CD4-positive, alpha-beta memory T cell (primary cell): ENCODE results near the gene ZNF3. TPM values are rescaled to one million over a fixed set of nuclear protein-coding genes. Genes with fewer than 3 reads are reported as not detected.
"Not testable (repeated sequence)": the region's sequence is repeated elsewhere in the genome, so short reads cannot be mapped to it uniquely, and the experiment has no call there.

ENCODE experiments used
- CTCF ChIA-PET: fragments of 350-600 bp; sonication (Branson Sonifier 250); formaldehyde crosslinking; loops from one replicate; lab custom pipeline; 2021; ENCODE audit warnings: inconsistent platforms; ENCODE audit not compliant: partially characterized antibody; lab: Charles Lee
- POLR2A ChIA-PET: fragments of 350-600 bp; sonication (Branson Sonifier 250); formaldehyde crosslinking; loops from one replicate; lab custom pipeline; 2021; ENCODE audit not compliant: partially characterized antibody; lab: Charles Lee
- DNase-seq, 5 donors: peaks; one replicate each; pipeline versions ENCODE4 v3.0.0 to v3.0.0-alpha.2; 2020 to 2022; ENCODE audit warnings: mixed read lengths in 1 of 5
- H3K27ac ChIP-seq: one replicate; pipeline ENCODE4 v1.7.0; 2013; ENCODE audit warnings: low read depth, low read length
- H3K27me3 ChIP-seq: 2 replicates; pipeline ENCODE4 v1.7.0; 2013; ENCODE audit warnings: mild to moderate bottlenecking, low read length, moderate library complexity; ENCODE audit not compliant: insufficient read depth
- H3K36me3 ChIP-seq: 2 replicates; pipeline ENCODE4 v1.7.0; 2013; ENCODE audit warnings: mild to moderate bottlenecking, low read length, moderate library complexity; ENCODE audit not compliant: insufficient read depth
- H3K4me1 ChIP-seq: 2 replicates; pipeline ENCODE4 v1.7.0; 2013; ENCODE audit warnings: mild to moderate bottlenecking, low read length, moderate library complexity; ENCODE audit not compliant: insufficient read depth
- H3K4me3 ChIP-seq, 2 donors: one replicate each; pipeline ENCODE4 v1.7.0; 2013; ENCODE audit warnings: low read length in 2 of 2, mild to moderate bottlenecking in 1 of 2
- H3K9me3 ChIP-seq, 2 donors: one replicate each; pipeline ENCODE4 v1.7.0; 2013; ENCODE audit warnings: low read length in 2 of 2, control low read depth in 1 of 2; ENCODE audit not compliant: control insufficient read depth in 1 of 2
- H3K27ac Mint-ChIP-seq, 7 donors: one replicate each; pipeline ENCODE4 v1.8.0; 2020 to 2021; ENCODE audit warnings: mixed read lengths in 7 of 7, mild to moderate bottlenecking in 6 of 7, inconsistent platforms in 3 of 7, moderate library complexity in 3 of 7
- H3K27me3 Mint-ChIP-seq, 2 donors: one replicate each; pipeline ENCODE4 v1.8.0; 2020 to 2021; ENCODE audit warnings: mixed read lengths in 2 of 2
- H3K36me3 Mint-ChIP-seq, 2 donors: one replicate each; pipeline ENCODE4 v1.8.0; 2020 to 2021; ENCODE audit warnings: mixed read lengths in 2 of 2, inconsistent platforms in 1 of 2, mild to moderate bottlenecking in 1 of 2
- H3K4me1 Mint-ChIP-seq, 4 donors: one replicate each; pipeline ENCODE4 v1.8.0; 2020 to 2021; ENCODE audit warnings: mixed read lengths in 4 of 4, mild to moderate bottlenecking in 1 of 4
- H3K4me3 Mint-ChIP-seq, 8 donors: one replicate each; pipeline ENCODE4 v1.8.0; 2020 to 2021; ENCODE audit warnings: mixed read lengths in 8 of 8, mild to moderate bottlenecking in 7 of 8, moderate library complexity in 6 of 8, inconsistent platforms in 3 of 8
- H3K9me3 Mint-ChIP-seq, 8 donors: one replicate each; pipeline ENCODE4 v1.8.0; 2020 to 2021; ENCODE audit warnings: mixed read lengths in 8 of 8, mild to moderate bottlenecking in 5 of 8, inconsistent platforms in 3 of 8, moderate library complexity in 1 of 8
- intact Hi-C: fragments of 100-400 bp; cut with micrococcal nuclease; formaldehyde crosslinking; loops from one replicate; pipeline ENCODE4 v1.15.1; 2023
- polyA plus RNA-seq, 2 donors: library from polyadenylated mRNA; unstranded; fragments of 300-500 nt; fragmentation: Illumina TruSeq; gene quantifications; one replicate each; pipeline ENCODE4 v1.2.3, GENCODE V29; 2021
- total RNA-seq, 2 experiments: library from RNA; stranded (reverse); gene quantifications; one replicate each; pipeline ENCODE4 v1.2.3, GENCODE V29; 2021

The ZNF3 gene
- total RNA-seq (10 to 100 TPM; 44.2 to 44.8 TPM), polyA plus RNA-seq (10 to 100 TPM; 11.9 to 25.4 TPM)

GRCh38 chr7:100081535-100082102 lies at the start of gene ZNF3:
Gene ZNF3, minus strand, starts transcription at chr7:100081723. Its CDS starts 4,366 bp downstream, at chr7:100077357.
- POLR2A ChIA-PET: interaction anchor here (0.7 to 2.5 kb wide), 9 partner anchors 13 to 263 kb away, joined by 3 to 26 read pairs (median 7); partner anchors contain the start of genes AP4M1, MBLAC1, MCM7 and TRIM4
- peaks cover 23 to 48% (median 36%) of the 10 kb centered on the region in 4 donors for H3K4me1 Mint-ChIP-seq
- H3K27me3 Mint-ChIP-seq: no peaks in the 10 kb centered on the region
- DNase-seq: peak; percentile 98 to 99 (median 98)
- CTCF ChIA-PET: interaction anchor here (0.7 to 1.5 kb wide), 17 partner anchors 9 to 578 kb away, joined by 3 to 15 read pairs (median 4); partner anchors contain the start of genes AP4M1, LAMTOR4, MBLAC1 and MCM7
- peaks cover 15 to 26% of the 10 kb centered on the region in 2 donors for H3K36me3 Mint-ChIP-seq
- H3K36me3 ChIP-seq: peaks cover 9% of the 10 kb centered on the region
- H3K4me1 ChIP-seq: peaks cover 25% of the 10 kb centered on the region
- H3K9me3 ChIP-seq: no peaks in the 10 kb centered on the region
- peak within 1 kb of the TSS; percentile 85 to 97 (median 94) for H3K4me3 Mint-ChIP-seq
- peak within 1 kb of the TSS; percentile 74 for H3K27ac ChIP-seq
- H3K9me3 Mint-ChIP-seq: no peaks in the 10 kb centered on the region
- H3K27me3 ChIP-seq: no peaks in the 10 kb centered on the region
- H3K4me3 ChIP-seq: peak within 1 kb of the TSS; percentile 87 to 88
- intact Hi-C loops: loop anchor here (1.0 to 10.0 kb wide), 11 partner anchors 19 to 527 kb away; partner anchors contain the start of genes AZGP1, CNPY4, FAM200A and MEPCE
- peak within 1 kb of the TSS; percentile 90 to 99 (median 95) for H3K27ac Mint-ChIP-seq

GRCh38 chr7:100130608-100131453 lies 49.3 kb upstream of the ZNF3 start:
- no peak overlapping the region for H3K4me3 ChIP-seq
- Mint-ChIP-seq H3K27me3 (no peaks in the 10 kb centered on the region), H3K27ac (peak overlapping the region in 3 of 7 donors; percentile 19 to 52 (median 41)), H3K4me3 (peak overlapping the region in 2 of 8 donors; percentile 41 to 43), H3K9me3 (peaks cover 0 to 3% (median 0%) of the 10 kb centered on the region in 8 donors), H3K4me1 (peaks cover 12 to 30% (median 21%) of the 10 kb centered on the region in 4 donors), H3K36me3 (peaks cover 0 to 9% of the 10 kb centered on the region in 2 donors)
- DNase-seq: peak; percentile 78 to 82 (median 80)
- no peak overlapping the region for H3K27ac ChIP-seq
- H3K27me3 ChIP-seq: no peaks in the 10 kb centered on the region
- POLR2A ChIA-PET: interaction anchor here (0.5 to 5.5 kb wide), 10 partner anchors 11 to 142 kb away, joined by 3 to 45 read pairs (median 4); partner anchors contain the start of genes AP4M1, CNPY4, COPS6 and LAMTOR4
- peaks cover 27% of the 10 kb centered on the region for H3K4me1 ChIP-seq
- no peaks in the 10 kb centered on the region for H3K9me3 ChIP-seq
- no peaks in the 10 kb centered on the region for H3K36me3 ChIP-seq
- intact Hi-C loops: loop anchor here (1.0 kb wide), 1 partner anchor 218 kb away; no protein-coding TSS in a partner anchor
- CTCF ChIA-PET: interaction anchor here (0.6 to 7.2 kb wide), 31 partner anchors 10 to 1331 kb away, joined by 3 to 108 read pairs (median 5); partner anchors contain the start of genes AP4M1, CNPY4, GJC3 and GPC2

- intact Hi-C loops, H3K27ac ChIP-seq, H3K9me3 ChIP-seq, H3K27me3 Mint-ChIP-seq, H3K4me3 Mint-ChIP-seq, H3K27me3 ChIP-seq, H3K9me3 Mint-ChIP-seq, DNase-seq, H3K36me3 ChIP-seq, H3K36me3 Mint-ChIP-seq, H3K27ac Mint-ChIP-seq, H3K4me3 ChIP-seq: not testable (repeated sequence)
- ChIA-PET CTCF (interaction anchor here (0.7 to 7.2 kb wide), 34 partner anchors 9 to 482 kb away, joined by 3 to 108 read pairs (median 5); partner anchors contain the start of genes AP4M1, AZGP1, CNPY4 and GJC3), POLR2A (interaction anchor here (0.5 to 5.5 kb wide), 8 partner anchors 10 to 142 kb away, joined by 3 to 45 read pairs (median 4); partner anchors contain the start of genes AP4M1, CNPY4, COPS6 and LAMTOR4)
- H3K4me1 ChIP-seq: peaks cover 33% of the 10 kb centered on the region
- H3K4me1 Mint-ChIP-seq: peaks cover 12 to 36% (median 21%) of the 10 kb centered on the region in 4 donors
Observed at GRCh38 chr7:100130220-100130607, 48.7 kb upstream of the ZNF3 start.

GRCh38 chr7:100128637-100128963 lies 47.1 kb upstream of the ZNF3 start:
- Histone ChIP-seq H3K4me1 (peaks cover 42% of the 10 kb centered on the region), H3K27ac (no peak overlapping the region), H3K9me3 (no peaks in the 10 kb centered on the region), H3K27me3 (no peaks in the 10 kb centered on the region), H3K4me3 (no peak overlapping the region), H3K36me3 (peaks cover 9% of the 10 kb centered on the region)
- H3K27me3 Mint-ChIP-seq: no peaks in the 10 kb centered on the region
- peak overlapping the region; percentile 77 to 99 (median 80) for H3K4me3 Mint-ChIP-seq
- POLR2A ChIA-PET: interaction anchor here (0.6 to 5.5 kb wide), 15 partner anchors 9 to 513 kb away, joined by 3 to 45 read pairs (median 3); partner anchors contain the start of genes AP4M1, CNPY4, GPC2 and LAMTOR4
- intact Hi-C loops: no loop called here
- peaks cover 0 to 19% of the 10 kb centered on the region in 2 donors for H3K36me3 Mint-ChIP-seq
- CTCF ChIA-PET: interaction anchor here (0.6 to 7.2 kb wide), 15 partner anchors 17 to 214 kb away, joined by 3 to 56 read pairs (median 4); partner anchors contain the start of genes AP4M1, LAMTOR4, MCM7 and TRIM4
- H3K9me3 Mint-ChIP-seq: peaks cover 0 to 3% (median 0%) of the 10 kb centered on the region in 8 donors
- peaks cover 19 to 47% (median 30%) of the 10 kb centered on the region in 4 donors for H3K4me1 Mint-ChIP-seq
- no peak for DNase-seq
- peak overlapping the region in 6 of 7 donors; percentile 64 to 88 (median 86) for H3K27ac Mint-ChIP-seq

- no peaks in the 10 kb centered on the region for H3K27me3 ChIP-seq
- no peaks in the 10 kb centered on the region for H3K27me3 Mint-ChIP-seq
- peak overlapping the region; percentile 87 for H3K27ac ChIP-seq
- H3K36me3 Mint-ChIP-seq: peaks cover 0 to 19% of the 10 kb centered on the region in 2 donors
- H3K27ac Mint-ChIP-seq: peak overlapping the region; percentile 54 to 88 (median 85)
- peak in 3 of 5 donors; percentile 9 to 25 (median 17) for DNase-seq
- H3K36me3 ChIP-seq: peaks cover 9% of the 10 kb centered on the region
- peaks cover 0 to 3% (median 0%) of the 10 kb centered on the region in 8 donors for H3K9me3 Mint-ChIP-seq
- intact Hi-C loops: loop anchor here (1.0 to 2.0 kb wide), 3 partner anchors 9 to 79 kb away; partner anchors contain the start of genes CNPY4, TAF6, ZNF3 and ZSCAN21
- H3K4me1 ChIP-seq: peaks cover 42% of the 10 kb centered on the region
- H3K4me3 Mint-ChIP-seq: peak overlapping the region; percentile 77 to 99 (median 80)
- H3K4me1 Mint-ChIP-seq: peaks cover 19 to 47% (median 30%) of the 10 kb centered on the region in 4 donors
- peak overlapping the region; percentile 94 to 98 for H3K4me3 ChIP-seq
- no peaks in the 10 kb centered on the region for H3K9me3 ChIP-seq
- ChIA-PET CTCF (interaction anchor here (0.6 to 7.2 kb wide), 12 partner anchors 18 to 215 kb away, joined by 3 to 56 read pairs (median 3); partner anchors contain the start of genes AP4M1, LAMTOR4, MCM7 and TRIM4), POLR2A (interaction anchor here (0.6 to 5.5 kb wide), 14 partner anchors 8 to 513 kb away, joined by 3 to 45 read pairs (median 3); partner anchors contain the start of genes AP4M1, CNPY4, GPC2 and LAMTOR4)
Observed at GRCh38 chr7:100127866-100128636, 46.5 kb upstream of the ZNF3 start.
